Activated naive CD8-positive, alpha-beta T cell treated with anti-CD3 and anti-CD28 coated beads, Interleukin-2, amount 50 U/mL, for 16 hours (primary cell): ENCODE results near the gene CTNNA3.

Experiments
- DNase-seq: peaks from one replicate; pipeline ENCODE4 v3.0.0-alpha.2; 2020; ENCODE audit warnings: low read depth, low spot score

CTNNA3 gene

GRCh38 chr10:66877361-66877760 is 818.6 kb downstream of the CTNNA3 start:
- DNase-seq, result no peak

GRCh38 chr10:66869635-66870034 is 826.4 kb downstream of the CTNNA3 start:
- DNase-seq, result no peak

- no peak for DNase-seq
Observed at GRCh38 chr10:66862687-66863258, 833.2 kb downstream of the CTNNA3 start.

GRCh38 chr10:66860376-66860945 is 835.5 kb downstream of the CTNNA3 start:
- DNase-seq, result no peak

GRCh38 chr10:66852811-66853210 is 843.2 kb downstream of the CTNNA3 start:
- no peak for DNase-seq

- DNase-seq, result no peak
Observed at GRCh38 chr10:66848856-66849255, 847.1 kb downstream of the CTNNA3 start.

- DNase-seq, result no peak
Observed at GRCh38 chr10:66844176-66844942, 851.6 kb downstream of the CTNNA3 start.

GRCh38 chr10:66843396-66843795 is 852.6 kb downstream of the CTNNA3 start:
- no peak for DNase-seq

- no peak for DNase-seq
Observed at GRCh38 chr10:66842867-66843266, 853.1 kb downstream of the CTNNA3 start.

- DNase-seq, result no peak
Observed at GRCh38 chr10:66842371-66842770, 853.6 kb downstream of the CTNNA3 start.

- DNase-seq, result no peak
Observed at GRCh38 chr10:66838656-66839055, 857.3 kb downstream of the CTNNA3 start.

GRCh38 chr10:66837990-66838389 is 858.0 kb downstream of the CTNNA3 start:
- DNase-seq, result no peak

GRCh38 chr10:66837335-66837734 is 858.7 kb downstream of the CTNNA3 start:
- DNase-seq, result no peak

GRCh38 chr10:66836771-66837170 is 859.2 kb downstream of the CTNNA3 start:
- DNase-seq, result no peak

- no peak for DNase-seq
Observed at GRCh38 chr10:66836057-66836456, 859.9 kb downstream of the CTNNA3 start.

GRCh38 chr10:66835400-66835799 is 860.6 kb downstream of the CTNNA3 start:
- DNase-seq, result no peak

- no peak for DNase-seq
Observed at GRCh38 chr10:66834802-66835201, 861.2 kb downstream of the CTNNA3 start.

GRCh38 chr10:66833861-66834260 is 862.1 kb downstream of the CTNNA3 start:
- DNase-seq, result no peak

- DNase-seq, result no peak
Observed at GRCh38 chr10:66832781-66833422, 863.1 kb downstream of the CTNNA3 start.

GRCh38 chr10:66828957-66829356 is 867.0 kb downstream of the CTNNA3 start:
- no peak for DNase-seq

- no peak for DNase-seq
Observed at GRCh38 chr10:66827353-66827752, 868.6 kb downstream of the CTNNA3 start.

GRCh38 chr10:66823301-66823700 is 872.7 kb downstream of the CTNNA3 start:
- DNase-seq, result no peak

- no peak for DNase-seq
Observed at GRCh38 chr10:66822801-66823200, 873.2 kb downstream of the CTNNA3 start.
